GM18526 (cell line): ENCODE measurements around the gene GDF7.

Source experiments
- POLR2A ChIP-seq: IDR thresholded peaks from 3 replicates; pipeline ENCODE4 v1.6.1; 2011; ENCODE audit not compliant: insufficient read length; ENCODE audit errors: extremely low read depth

Gene GDF7

DNA sequence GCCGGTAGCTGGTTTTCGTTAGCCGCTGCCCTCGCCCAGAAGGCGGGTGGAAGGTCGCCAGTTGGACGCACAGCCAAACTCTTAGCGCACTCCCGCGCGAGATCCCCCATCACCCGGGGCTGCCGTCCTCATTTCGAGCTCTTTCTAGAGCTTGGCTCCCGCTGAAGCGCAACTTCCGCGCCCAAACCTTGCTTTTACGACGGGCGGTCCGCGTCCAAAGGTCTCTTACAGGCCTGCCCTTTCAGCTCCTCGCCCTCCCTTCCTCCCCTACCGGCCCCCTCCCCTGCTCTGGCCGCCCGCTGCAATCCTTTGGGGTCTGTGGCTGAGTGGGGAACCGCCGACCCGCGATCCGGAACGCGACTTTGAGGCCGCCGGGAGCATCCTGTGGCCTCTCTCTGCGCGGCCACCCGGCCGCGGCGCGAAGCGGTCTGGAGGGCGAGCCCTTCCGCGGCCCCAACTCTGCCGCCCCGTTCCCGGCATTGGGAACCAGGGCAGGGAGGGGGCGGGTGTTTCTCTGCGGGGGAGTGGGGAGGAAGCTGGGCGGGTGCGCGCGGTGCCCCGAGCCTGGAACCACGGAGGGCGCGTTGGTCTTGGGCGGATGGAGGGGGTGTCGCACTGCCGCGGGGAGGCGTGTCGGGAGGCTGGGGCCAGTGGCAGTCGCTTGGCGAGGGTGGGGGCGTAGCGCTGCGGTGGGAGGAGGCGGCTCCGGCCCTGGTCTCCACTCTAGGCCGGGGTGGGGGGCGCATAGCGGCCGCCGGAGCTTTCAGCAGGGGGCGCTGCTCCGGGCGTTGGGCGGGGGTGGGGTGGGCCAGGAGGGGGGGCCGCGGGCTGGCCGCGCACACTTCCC, at the start of gene GDF7:
Gene GDF7, plus strand, starts transcription at position 841 of the 847 bp plus-strand sequence. CDS start 96 bp downstream, outside the sequence.
- TF ChIP-seq POLR2A = no peak

GRCh38 chr2:20617892-20618467, 49.0 kb upstream of the GDF7 start:
- no peak for TF ChIP-seq POLR2A

GRCh38 chr2:20618468-20618885, 48.5 kb upstream of the GDF7 start:
- TF ChIP-seq POLR2A = no peak

DNA sequence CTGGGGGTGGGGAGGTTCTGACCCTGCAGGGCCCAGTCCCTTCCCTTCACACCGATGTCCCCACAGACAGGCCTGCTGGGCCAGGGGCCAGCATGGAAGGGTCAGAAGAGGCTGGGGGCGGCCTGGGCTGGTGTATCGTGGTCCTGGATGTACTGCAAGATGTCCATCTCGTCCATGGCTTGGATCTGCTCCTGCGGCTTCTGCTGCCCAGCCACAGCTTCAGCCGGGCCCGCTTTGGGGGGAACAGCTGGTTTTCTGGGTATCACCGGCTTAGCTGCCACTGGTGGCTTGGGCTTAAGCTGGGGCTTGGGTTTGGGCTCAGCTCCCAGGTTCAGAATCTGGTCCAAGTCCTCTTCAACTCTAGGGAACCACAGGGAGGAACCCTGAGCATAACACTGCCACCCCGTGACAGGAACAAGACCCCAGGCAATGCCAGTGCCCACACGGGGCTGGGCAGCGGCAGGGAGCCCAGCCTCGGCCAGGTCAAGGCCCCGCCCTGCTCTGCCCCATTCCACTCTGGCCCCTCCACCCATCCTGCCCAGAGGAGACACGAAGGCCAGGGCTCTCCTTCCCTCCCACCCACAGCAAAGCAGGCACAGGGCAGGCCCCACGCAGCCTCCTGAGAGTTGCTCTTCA, 47.9 kb upstream of the GDF7 start:
- TF ChIP-seq POLR2A = no peak

DNA sequence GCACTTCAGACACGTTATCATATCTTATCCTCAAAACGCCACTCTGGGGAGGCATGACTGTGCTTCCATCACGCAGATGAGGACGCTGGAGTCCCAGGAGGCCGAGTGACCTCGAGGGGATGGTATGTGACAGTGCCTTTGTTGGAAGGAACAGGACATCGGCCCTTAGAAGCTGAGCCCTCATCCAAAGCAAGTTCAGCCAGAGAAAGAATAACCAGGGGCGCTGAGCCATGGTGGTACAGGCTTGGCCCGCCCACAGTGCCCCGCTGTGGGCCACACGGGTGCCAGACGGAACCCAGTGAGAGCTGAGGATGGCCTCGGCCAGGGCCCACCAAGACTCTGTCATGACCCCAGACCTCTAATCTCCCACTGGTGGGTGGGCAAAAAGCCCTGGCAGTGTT, 47.3 kb upstream of the GDF7 start:
- TF ChIP-seq POLR2A = no peak

- no peak for TF ChIP-seq POLR2A
Observed at GRCh38 chr2:20620271-20620681, 46.7 kb upstream of the GDF7 start.

DNA sequence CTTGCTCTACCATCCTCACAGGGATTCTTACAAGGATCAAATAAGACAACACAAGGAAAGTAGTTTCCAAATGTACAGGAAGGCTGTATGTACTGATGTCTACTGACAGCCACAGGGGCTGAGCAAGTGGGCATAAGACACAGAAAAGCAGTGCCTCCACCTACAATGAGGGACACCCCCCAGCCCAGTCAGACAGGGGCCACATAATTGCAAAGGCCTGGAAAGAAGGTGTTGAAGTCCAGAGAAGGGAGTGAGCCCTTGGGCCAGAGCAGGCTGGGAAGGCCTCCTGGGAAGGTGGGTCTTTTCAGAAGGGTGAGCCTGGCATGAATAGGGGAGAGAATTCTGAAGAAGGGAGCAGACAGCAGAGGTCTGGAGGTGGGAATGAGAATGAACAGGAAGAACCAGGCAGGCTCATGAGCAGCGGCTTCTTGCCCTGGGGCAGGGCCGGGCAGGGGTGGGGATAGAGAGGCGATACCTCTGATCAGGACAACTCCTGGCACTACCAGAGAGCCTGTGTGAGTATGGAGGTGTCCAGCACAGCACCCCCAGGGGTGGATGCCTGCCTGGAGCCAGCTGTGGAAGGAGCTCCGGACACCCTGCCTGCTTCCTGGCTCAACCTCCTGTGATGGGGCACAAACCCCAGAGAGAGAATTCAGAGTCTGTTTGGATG, 46.1 kb upstream of the GDF7 start:
- TF ChIP-seq POLR2A = no peak

DNA sequence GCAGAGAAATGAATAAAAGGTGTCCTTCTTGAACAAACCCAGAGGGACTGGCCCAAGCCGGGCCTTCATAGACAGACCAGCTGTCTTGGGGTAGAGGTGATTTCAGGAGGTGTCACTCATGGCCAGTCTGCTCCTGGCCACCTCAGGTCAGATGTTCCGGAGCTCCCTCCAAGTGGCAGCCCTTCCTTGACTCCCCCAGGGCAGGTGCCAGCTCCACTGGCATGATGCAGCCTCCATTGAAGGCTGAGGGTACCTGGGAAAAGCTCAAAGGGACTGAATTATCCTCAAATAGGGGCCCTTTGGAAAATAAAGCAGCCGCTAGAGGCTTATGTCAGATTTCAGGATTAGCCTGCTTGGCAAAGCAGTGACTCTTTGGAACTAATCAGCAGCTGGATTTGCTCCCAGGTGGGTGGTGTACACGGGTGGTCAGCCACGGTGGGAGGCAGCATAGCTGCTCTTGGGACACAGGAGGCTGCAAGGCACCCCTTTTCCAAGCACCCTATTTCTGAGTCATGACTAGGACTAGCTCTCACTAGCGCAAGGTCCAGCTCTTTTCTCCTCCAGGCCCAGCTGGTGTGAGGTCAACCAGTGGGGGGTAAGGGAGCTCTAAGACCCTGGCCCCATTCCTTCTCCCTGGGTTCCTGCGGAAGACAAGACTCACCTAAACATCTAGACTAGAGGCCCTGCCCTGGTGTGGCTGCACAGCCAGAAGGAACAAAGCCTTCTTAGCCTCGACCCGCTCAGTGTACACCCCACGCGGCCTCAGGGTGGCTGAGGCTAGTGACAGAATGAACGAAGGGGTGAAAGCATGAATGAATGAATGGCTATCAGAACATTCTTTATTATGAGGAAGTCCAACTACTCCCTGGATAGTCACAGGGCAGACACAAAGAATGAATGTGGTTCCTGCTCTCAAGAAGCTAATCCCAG, 45.3 kb upstream of the GDF7 start:
- no peak for TF ChIP-seq POLR2A

DNA sequence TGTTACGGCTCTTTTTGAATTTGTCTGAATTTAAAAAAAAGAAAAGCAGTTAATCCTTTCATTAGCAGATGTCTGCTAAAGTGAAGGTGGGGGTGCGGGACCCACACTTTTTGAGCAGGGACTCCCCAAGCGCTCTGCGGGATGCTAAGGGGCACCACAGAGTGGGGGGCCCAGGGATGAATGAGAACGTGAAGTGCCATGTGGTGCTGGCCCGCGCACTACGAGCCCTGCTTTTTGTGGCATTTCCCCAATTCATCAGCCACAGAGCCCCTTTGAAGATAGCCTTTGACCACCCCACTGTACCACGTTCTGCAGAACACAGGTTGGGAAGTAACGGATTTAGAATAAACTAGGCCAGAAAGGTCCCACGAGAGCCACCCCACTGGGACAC, 44.7 kb upstream of the GDF7 start:
- no peak for TF ChIP-seq POLR2A

GRCh38 chr2:20622731-20623130, 44.2 kb upstream of the GDF7 start:
- no peak for TF ChIP-seq POLR2A

GRCh38 chr2:20623241-20623640, 43.7 kb upstream of the GDF7 start:
- no peak for TF ChIP-seq POLR2A

DNA sequence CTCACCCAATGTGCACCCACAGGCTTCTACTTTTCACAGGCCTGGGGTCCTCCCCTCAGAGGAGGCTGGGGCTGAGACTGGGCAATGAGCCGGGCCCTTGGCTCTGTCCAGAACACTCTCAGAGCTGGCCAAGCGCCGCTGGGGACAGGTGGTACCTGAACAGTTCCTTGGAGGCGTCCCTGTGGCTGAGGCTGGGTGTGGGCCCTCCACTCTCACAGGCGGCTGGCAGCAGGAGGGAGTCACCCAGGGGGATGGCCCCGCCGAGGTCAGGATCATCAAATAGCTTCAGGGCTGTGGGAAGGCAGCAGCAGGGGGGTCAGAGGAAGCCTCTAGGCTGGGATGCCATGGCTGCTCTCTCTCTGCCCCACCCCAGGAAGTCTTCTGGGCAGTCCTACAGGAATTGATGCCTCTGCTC, 43.2 kb upstream of the GDF7 start:
- no peak for TF ChIP-seq POLR2A

DNA sequence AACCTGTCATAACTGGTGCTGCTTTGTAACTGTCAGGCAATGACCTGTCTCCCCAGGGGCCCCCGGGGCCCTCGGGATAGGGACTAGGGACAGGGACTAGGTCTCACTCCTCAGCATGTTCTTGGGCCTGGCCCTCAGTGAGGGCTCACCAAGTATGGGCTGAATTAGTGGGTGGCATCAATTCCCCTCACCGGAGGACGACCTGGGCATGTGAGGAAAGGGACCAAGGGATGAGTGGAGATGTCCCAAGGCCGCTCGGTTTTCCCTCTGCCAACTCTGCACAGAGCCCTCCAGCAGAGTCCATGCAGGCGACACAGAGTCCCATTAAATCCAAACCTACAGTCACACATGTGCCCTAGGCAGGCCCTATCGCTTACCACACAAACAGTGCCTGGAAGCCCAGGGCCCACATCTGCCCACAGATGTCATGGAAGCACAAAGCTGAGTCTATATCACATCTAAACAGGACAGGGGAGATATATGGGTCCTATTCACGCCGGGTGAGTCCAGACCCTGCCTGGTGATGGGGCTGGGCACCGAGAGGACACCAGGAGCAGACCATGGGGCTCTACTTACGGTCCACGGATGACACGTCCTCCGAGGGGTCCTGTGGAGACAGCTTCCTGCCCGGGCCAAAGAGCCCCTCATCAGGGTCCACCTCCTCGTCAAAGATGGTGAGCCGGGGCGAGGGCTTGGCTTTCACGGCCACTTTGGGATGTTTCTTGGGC, 42.6 kb upstream of the GDF7 start:
- TF ChIP-seq POLR2A = no peak
